Cardiac muscle cell (in vitro differentiated cells and primary cell): ENCODE results near the gene TXLNB. TPM values are rescaled to one million over a fixed set of nuclear protein-coding genes. Genes with fewer than 3 reads are reported as not detected.

Experiments
- DNase-seq, 2 donors: peaks; one replicate each; pipeline versions ENCODE4 v3.0.0 to v3.0.0-alpha.2; 2010 to 2017; ENCODE audit warnings: low read depth in 1 of 2, low spot score in 1 of 2
- H3K27ac ChIP-seq: fragments of 200-600 bp; sonication (generic); 2 replicates; pipeline ENCODE4 v1.5.1; 2016
- H3K27me3 ChIP-seq: fragments of 200-600 bp; sonication (generic); 2 replicates; pipeline ENCODE4 v1.6.0; 2016; ENCODE audit warnings: control low read depth
- H3K36me3 ChIP-seq: fragments of 200-600 bp; sonication (generic); 2 replicates; pipeline ENCODE4 v1.5.1; 2016; ENCODE audit warnings: control low read depth
- H3K4me1 ChIP-seq: fragments of 200-600 bp; sonication (generic); 2 replicates; pipeline ENCODE4 v1.8.1; 2017; ENCODE audit warnings: low read depth, mild to moderate bottlenecking, mixed run types
- H3K4me3 ChIP-seq: fragments of 200-600 bp; sonication (generic); 2 replicates; pipeline ENCODE4 v1.5.1; 2016; ENCODE audit warnings: mild to moderate bottlenecking
- H3K9me3 ChIP-seq: fragments of 200-600 bp; sonication (generic); 2 replicates; pipeline ENCODE4 v1.5.1; 2017; ENCODE audit warnings: low read depth, mild to moderate bottlenecking, control low read depth
- CTCF ChIP-seq: IDR thresholded peaks from 2 replicates; pipeline ENCODE4 v1.5.1; 2012; ENCODE audit warnings: low read depth, mild to moderate bottlenecking, low read length
- polyA plus RNA-seq: library from polyadenylated mRNA; unstranded; fragments of >200 nt; fragmentation: Nextera tagmentation; extraction: Ambion mirVana; gene quantifications from 2 replicates; pipeline ENCODE4 v1.2.1, GENCODE V29; 2016
- total RNA-seq: library from RNA; depleted of rRNA; stranded (reverse); fragments of >200 nt; gene quantifications from 2 replicates; pipeline ENCODE4 v1.2.3, GENCODE V29; 2016

The TXLNB gene
- total and polyA plus RNA-seq, 2 experiments from 2014 or later = 5.9 to 17.5 TPM

- H3K27me3 ChIP-seq = no peaks in the 10 kb centered on the region
- H3K9me3 ChIP-seq = no peaks in the 10 kb centered on the region
- H3K36me3 ChIP-seq = no peaks in the 10 kb centered on the region
- H3K4me3 ChIP-seq = no peak overlapping the region
- TF ChIP-seq CTCF = no peak
- H3K4me1 ChIP-seq = no peaks in the 10 kb centered on the region
- no peak overlapping the region for H3K27ac ChIP-seq
- DNase-seq = peak in 1 of 2 donors; percentile 32
Measured at GRCh38 chr6:139243536-139243935, 48.3 kb downstream of the TXLNB start.

- no peaks in the 10 kb centered on the region for H3K4me1 ChIP-seq
- no peak for TF ChIP-seq CTCF
- no peak for DNase-seq
- no peak overlapping the region for H3K4me3 ChIP-seq
- H3K9me3 ChIP-seq = no peaks in the 10 kb centered on the region
- H3K27me3 ChIP-seq = no peaks in the 10 kb centered on the region
- no peaks in the 10 kb centered on the region for H3K36me3 ChIP-seq
- no peak overlapping the region for H3K27ac ChIP-seq
Measured at GRCh38 chr6:139242457-139243240, 49.1 kb downstream of the TXLNB start.

- no peaks in the 10 kb centered on the region for H3K27me3 ChIP-seq
- no peaks in the 10 kb centered on the region for H3K36me3 ChIP-seq
- H3K27ac ChIP-seq = no peak overlapping the region
- no peak overlapping the region for H3K4me3 ChIP-seq
- no peaks in the 10 kb centered on the region for H3K9me3 ChIP-seq
- TF ChIP-seq CTCF = no peak
- DNase-seq = peak in 1 of 2 donors; percentile 76
- no peaks in the 10 kb centered on the region for H3K4me1 ChIP-seq
Measured at GRCh38 chr6:139240161-139241010, 51.4 kb downstream of the TXLNB start.

- Histone ChIP-seq H3K27me3 (no peaks in the 10 kb centered on the region), H3K4me3 (no peak overlapping the region), H3K27ac (no peak overlapping the region), H3K9me3 (no peaks in the 10 kb centered on the region), H3K4me1 (no peaks in the 10 kb centered on the region), H3K36me3 (no peaks in the 10 kb centered on the region)
- TF ChIP-seq CTCF = no peak
- DNase-seq = peak in 1 of 2 donors; percentile 39
Measured at GRCh38 chr6:139239064-139239463, 52.7 kb downstream of the TXLNB start.

- Histone ChIP-seq H3K9me3 (no peaks in the 10 kb centered on the region), H3K27ac (no peak overlapping the region), H3K4me3 (no peak overlapping the region), H3K4me1 (no peaks in the 10 kb centered on the region), H3K36me3 (no peaks in the 10 kb centered on the region), H3K27me3 (no peaks in the 10 kb centered on the region)
- no peak for DNase-seq
- TF ChIP-seq CTCF = no peak
Measured at GRCh38 chr6:139236105-139236504, 55.7 kb downstream of the TXLNB start.
